ENCODE measurements around the gene CDSN. TPM values are rescaled to one million over a fixed set of nuclear protein-coding genes. Genes with fewer than 3 reads are reported as not detected.

The CDSN gene
- total RNA-seq, 4 donors from 2014 or later, result 0.34 TPM; not detected in 3

- H3K4me1 ChIP-seq, result peaks cover 0 to 6% of the 10 kb centered on the region in 2 donors
- H3K27me3 ChIP-seq, result no peaks in the 10 kb centered on the region
- no peak overlapping the region for H3K27ac ChIP-seq
- H3K9me3 ChIP-seq, result no peaks in the 10 kb centered on the region
- no peak for DNase-seq
- intact Hi-C loops (cut with DNase I), result no loop called here
- H3K36me3 ChIP-seq, result no peaks in the 10 kb centered on the region
- TF ChIP-seq CTCF (IDR thresholded peaks at IDR 0.05) (no peak), POLR2A (IDR thresholded peaks at IDR 0.05) (no peak)
- no peak overlapping the region for H3K4me3 ChIP-seq (replicated peaks in 1 of 3)
Observed at GRCh38 chr6:31163922-31164321, 43.7 kb upstream of the CDSN start.

GRCh38 chr6:31162463-31163165 is 42.4 kb upstream of the CDSN start:
- H3K36me3 ChIP-seq, result no peaks in the 10 kb centered on the region
- no peaks in the 10 kb centered on the region for H3K27me3 ChIP-seq
- H3K4me3 ChIP-seq (replicated peaks in 1 of 3), result no peak overlapping the region
- no peak for TF ChIP-seq CTCF (IDR thresholded peaks at IDR 0.05)
- TF ChIP-seq POLR2A (IDR thresholded peaks at IDR 0.05), result no peak
- intact Hi-C loops (cut with DNase I), result no loop called here
- no peak overlapping the region for H3K27ac ChIP-seq
- no peak for DNase-seq
- 79 to 92% methylated on average over 9 to 12 of the region's 13 CpGs for WGBS, 2 donors
- H3K9me3 ChIP-seq, result no peaks in the 10 kb centered on the region
- peaks cover 3 to 11% of the 10 kb centered on the region in 2 donors for H3K4me1 ChIP-seq

GRCh38 chr6:31161216-31162126 is 41.2 kb upstream of the CDSN start:
- Histone ChIP-seq H3K27ac (no peak overlapping the region), H3K4me1 (peaks cover 8 to 22% of the 10 kb centered on the region in 2 donors), H3K9me3 (no peaks in the 10 kb centered on the region), H3K4me3 (replicated peaks in 1 of 3) (no peak overlapping the region), H3K27me3 (no peaks in the 10 kb centered on the region), H3K36me3 (no peaks in the 10 kb centered on the region)
- TF ChIP-seq POLR2A (IDR thresholded peaks at IDR 0.05) (no peak), CTCF (IDR thresholded peaks at IDR 0.05) (no peak)
- 92 to 94% methylated on average over 16 to 18 of the region's 19 CpGs for WGBS, 2 donors
- intact Hi-C loops (cut with DNase I), result no loop called here
- no peak for DNase-seq

- TF ChIP-seq POLR2A (IDR thresholded peaks at IDR 0.05), result no peak
- no peak for TF ChIP-seq CTCF (IDR thresholded peaks at IDR 0.05)
- DNase-seq, result no peak
Observed at GRCh38 chr6:31158863-31159855, 38.9 kb upstream of the CDSN start.

More at GRCh38 chr6:31158863-31159855, 38.9 kb upstream of the CDSN start:
- intact Hi-C loops (cut with DNase I), result no loop called here
- 5 to 7% methylated on average over 26 to 30 of the region's 35 CpGs for WGBS, 2 donors
- Histone ChIP-seq H3K27me3 (no peaks in the 10 kb centered on the region), H3K27ac (no peak overlapping the region), H3K4me1 (peaks cover 8 to 24% of the 10 kb centered on the region in 2 donors), H3K36me3 (peaks cover 0 to 3% of the 10 kb centered on the region in 2 donors), H3K4me3 (replicated peaks in 1 of 3) (peak overlapping the region; percentile 27 to 40 (median 30)), H3K9me3 (no peaks in the 10 kb centered on the region)

All from thyroid gland (tissue), 4 donors.